ENCODE data around the gene APOC3. TPM values are rescaled to one million over a fixed set of nuclear protein-coding genes. Genes with fewer than 3 reads are reported as not detected.

The APOC3 gene
- polyA plus RNA-seq (ENCODE audit: insufficient read length), result 9.2 TPM
- long read RNA-seq, donor 1, partial matches to known transcripts, result 101 of 183 reads
- long read RNA-seq, donor 1, other reads (novel, unspliced or antisense), result 78 of 183 reads
- long read RNA-seq, donor 2, transcript APOC3-201 (4 exons, 550 nt), result major isoform, 16 of 223 reads
- long read RNA-seq, donor 2, partial matches to known transcripts, result 139 of 223 reads
- long read RNA-seq, donor 2, other reads (novel, unspliced or antisense), result 67 of 223 reads
- long read RNA-seq, donor 3, transcript APOC3-201 (4 exons, 550 nt), result major isoform, 8 of 212 reads
- long read RNA-seq, donor 3, partial matches to known transcripts, result 139 of 212 reads
- long read RNA-seq, donor 3, other reads (novel, unspliced or antisense), result 64 of 212 reads
- long read RNA-seq, donor 4, partial matches to known transcripts, result 0 of 4 reads
- long read RNA-seq, donor 4, other reads (novel, unspliced or antisense), result 0 of 4 reads
- long read RNA-seq, donor 5, transcript APOC3-201 (4 exons, 550 nt), result major isoform, 7 of 229 reads
- long read RNA-seq, donor 5, partial matches to known transcripts, result 215 of 229 reads
- long read RNA-seq, donor 5, other reads (novel, unspliced or antisense), result 6 of 229 reads
- long read RNA-seq, donor 6, transcript APOC3-201 (4 exons, 550 nt), result major isoform, 7 of 22 reads
- long read RNA-seq, donor 6, partial matches to known transcripts, result 14 of 22 reads
- long read RNA-seq, donor 6, other reads (novel, unspliced or antisense), result 0 of 22 reads
- long read RNA-seq, donor 7, transcript APOC3-201 (4 exons, 550 nt), result major isoform, 13 of 31 reads
- long read RNA-seq, donor 7, partial matches to known transcripts, result 16 of 31 reads
- long read RNA-seq, donor 7, other reads (novel, unspliced or antisense), result 0 of 31 reads
- long read RNA-seq, donor 8, partial matches to known transcripts, result 0 of 3 reads
- long read RNA-seq, donor 8, other reads (novel, unspliced or antisense), result 0 of 3 reads

DNA sequence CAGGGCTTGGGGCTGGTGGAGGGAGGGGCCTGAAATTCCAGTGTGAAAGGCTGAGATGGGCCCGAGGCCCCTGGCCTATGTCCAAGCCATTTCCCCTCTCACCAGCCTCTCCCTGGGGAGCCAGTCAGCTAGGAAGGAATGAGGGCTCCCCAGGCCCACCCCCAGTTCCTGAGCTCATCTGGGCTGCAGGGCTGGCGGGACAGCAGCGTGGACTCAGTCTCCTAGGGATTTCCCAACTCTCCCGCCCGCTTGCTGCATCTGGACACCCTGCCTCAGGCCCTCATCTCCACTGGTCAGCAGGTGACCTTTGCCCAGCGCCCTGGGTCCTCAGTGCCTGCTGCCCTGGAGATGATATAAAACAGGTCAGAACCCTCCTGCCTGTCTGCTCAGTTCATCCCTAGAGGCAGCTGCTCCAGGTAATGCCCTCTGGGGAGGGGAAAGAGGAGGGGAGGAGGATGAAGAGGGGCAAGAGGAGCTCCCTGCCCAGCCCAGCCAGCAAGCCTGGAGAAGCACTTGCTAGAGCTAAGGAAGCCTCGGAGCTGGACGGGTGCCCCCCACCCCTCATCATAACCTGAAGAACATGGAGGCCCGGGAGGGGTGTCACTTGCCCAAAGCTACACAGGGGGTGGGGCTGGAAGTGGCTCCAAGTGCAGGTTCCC lies at the start of gene APOC3:
Gene APOC3, plus strand, starts transcription at position 383 of the 659 bp plus-strand sequence. CDS start 676 bp downstream, outside the sequence.
- DNase-seq, result no peak

DNA sequence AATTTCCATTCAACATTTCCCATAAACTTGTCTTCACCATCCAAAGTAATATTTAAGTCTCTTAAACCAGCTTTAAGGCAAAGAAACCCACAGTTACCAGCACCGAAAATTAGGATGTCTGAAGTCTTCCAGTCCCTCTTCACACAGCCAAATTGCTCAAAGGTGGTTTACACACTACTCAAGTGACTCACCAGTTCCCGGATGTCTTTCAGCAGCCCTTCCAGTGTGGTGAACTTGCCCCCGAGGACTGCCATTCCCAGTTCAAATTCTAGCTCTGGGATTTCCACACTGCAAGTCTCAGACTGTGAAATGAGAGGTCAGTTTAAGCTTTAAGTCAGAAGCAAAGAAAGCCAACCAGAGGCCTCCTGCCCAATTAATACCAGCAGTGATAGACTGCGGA lies 47.0 kb upstream of the APOC3 start:
- DNase-seq, result no peak

DNA sequence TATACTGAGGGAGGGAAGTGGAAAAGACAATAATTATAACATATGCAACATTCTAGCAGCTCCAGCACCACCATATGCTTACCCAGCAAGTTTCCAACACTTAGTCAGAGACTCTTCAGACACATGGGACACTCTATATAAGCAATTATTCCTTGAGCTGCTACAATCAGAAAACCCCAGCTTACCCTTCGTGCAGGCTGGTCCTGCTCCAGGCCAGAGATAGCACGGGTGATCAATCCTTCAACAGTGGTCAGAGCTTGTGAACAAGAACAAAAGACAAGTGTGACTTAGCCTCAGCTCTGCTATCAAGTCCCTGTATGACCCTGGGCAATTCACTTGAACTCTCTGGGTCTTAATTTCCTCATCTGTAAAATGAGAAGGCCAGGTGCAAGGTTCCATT lies 43.4 kb upstream of the APOC3 start:
- no peak for DNase-seq

DNA sequence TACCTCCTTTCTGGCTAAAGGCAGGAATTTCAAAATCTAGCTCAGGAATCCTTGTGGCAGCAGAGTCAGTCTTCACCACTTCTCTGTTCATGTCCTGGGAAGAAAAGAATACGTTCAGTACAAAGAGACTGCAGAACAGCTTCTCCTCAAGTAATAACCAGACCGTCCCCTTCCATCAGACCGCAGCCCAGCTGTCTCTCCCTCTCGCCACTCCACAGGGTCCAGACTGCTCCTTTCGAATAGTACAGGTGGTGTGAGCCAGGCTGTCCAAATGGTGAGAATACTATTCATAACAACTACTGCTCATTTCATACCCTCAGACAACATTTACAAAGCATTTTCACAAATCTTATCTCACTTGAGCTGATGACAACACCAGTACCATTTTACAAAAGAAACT lies 42.7 kb upstream of the APOC3 start:
- DNase-seq, result no peak

DNA sequence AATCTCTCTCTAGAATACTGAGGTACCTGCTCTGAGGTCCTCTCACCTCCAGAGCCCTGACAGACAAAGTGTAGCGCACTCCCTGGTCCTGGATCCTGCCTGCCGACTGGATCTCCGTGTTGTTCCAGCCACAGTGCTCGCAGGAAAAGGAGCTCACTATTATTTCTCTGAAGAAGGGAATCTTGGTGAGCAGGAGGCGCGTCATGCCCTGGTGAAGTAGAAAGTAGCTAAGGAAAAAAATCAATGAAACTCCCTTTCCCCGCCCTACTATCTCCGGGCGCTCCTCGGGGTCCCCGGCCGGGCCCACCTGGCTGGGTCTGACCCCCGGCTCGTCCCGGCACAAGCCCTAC lies 42.3 kb upstream of the APOC3 start:
- no peak for DNase-seq

DNA sequence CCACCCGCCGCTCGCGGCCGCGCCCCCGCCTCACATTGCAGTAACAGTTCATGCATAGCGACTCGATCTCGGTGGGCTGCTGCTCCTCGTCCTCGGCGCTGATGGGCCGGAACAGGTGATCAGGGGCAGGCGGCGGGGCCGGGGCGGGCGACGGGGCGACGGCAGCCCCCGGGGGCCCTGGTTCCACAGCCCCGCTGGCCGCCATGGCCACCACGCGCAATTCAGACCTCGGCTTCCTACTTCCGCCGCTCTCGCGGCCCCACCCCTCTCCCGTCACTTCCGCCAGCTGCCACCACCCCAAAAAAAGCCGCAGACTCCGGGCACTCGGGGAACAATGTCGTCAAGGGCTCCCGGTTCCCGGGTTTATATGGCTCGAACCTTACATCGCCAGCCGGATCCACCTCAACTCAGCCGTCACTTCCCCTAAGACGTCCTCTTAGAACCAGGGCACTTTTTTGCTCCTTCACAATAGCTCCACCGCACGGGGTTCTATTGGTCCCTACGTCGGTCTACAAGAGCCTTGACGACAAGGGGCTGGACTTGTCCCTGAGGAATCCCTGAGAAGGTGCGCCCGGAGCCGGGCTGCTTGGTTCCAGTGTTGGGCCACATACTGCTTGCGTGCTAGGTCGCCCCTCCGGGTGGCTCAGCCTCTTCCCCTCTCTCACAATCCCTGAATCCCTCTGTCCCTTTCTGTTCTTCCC lies 41.8 kb upstream of the APOC3 start, which contains the start of gene ZPR1:
Gene ZPR1, minus strand, starts transcription at position 238 of the 701 bp plus-strand sequence. Its CDS starts 33 bp downstream, at position 205.
- DNase-seq, result peak; percentile 68

DNA sequence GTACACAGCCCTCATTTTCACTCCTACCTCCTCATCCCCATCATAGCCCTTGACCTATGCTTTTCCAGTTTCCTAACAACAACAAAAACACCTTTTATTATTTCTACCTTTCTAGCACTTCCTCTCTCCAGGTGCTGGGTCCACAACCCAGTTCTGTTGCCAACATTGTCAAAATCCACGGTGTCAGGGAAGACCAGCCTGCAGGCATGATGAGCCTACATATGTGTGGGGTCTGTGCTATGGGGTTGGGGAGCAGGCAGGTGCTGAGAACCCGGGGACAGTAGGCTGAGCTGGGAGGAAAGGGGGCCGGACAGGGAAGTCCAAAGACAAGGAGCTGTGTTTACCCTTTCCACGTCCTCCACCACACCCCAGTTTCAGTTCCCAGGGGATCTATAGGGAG lies 41.2 kb upstream of the APOC3 start:
- DNase-seq, result no peak

DNA sequence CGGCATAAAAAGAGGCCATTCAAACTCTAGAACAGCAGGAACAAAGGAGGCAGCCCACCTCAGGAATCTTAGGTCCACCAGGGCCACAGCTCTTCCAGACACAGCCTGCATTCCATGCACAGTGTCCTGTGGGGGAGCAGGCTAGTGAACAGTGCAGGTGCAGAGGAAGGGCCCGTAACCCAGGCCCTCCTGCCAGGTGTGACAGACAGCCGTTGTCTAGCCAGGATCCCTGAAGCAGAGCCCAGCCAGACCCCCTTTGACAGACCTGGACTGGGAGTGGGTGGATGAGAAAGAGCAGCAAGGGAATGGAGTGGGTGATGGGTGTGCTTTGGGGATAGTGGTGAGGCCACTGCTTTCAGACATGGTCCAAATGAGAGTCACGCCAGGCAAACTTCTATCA lies 40.7 kb upstream of the APOC3 start:
- no peak for DNase-seq

DNA sequence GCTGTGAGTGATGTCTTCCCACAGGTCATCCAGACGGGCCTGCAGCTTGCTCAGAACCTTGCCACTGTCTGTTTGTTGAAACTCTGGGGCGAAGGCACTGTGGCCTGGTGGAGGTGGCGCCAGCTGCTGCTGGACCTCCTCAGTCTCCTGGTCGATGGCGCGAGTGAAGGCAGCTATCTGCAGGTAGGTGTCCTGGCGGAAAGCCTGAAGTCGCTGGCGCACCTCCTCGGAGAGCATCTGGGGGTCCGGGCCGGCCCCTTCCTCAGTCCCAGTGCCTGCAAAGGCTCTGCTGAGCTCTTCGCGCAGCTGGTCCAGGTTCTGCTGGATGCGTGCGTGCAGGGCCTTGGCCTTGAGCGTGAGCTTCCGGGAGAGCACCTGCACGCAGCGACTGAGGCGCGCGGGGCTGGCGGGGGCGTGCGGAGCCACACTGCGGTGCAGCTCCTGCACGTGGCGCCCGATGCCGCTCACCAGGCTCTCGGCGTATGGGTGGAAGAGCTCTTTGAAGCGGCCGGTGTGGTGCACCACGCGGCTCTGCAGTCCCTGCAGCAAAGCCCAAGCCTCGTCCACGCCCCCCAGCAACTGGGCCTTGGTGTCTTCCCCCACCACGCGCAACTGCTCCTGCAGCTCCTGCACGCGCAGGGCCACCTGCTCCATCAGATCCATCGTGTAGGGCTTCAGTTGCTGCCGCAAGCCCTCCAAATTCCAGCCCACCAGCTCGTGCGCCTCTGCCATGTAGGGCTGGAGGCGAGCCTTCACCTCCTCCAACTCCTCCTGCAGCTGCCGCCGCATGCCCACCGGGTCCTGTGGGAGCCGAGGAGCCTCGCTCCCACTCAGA lies 39.3 kb upstream of the APOC3 start:
- DNase-seq, result no peak

DNA sequence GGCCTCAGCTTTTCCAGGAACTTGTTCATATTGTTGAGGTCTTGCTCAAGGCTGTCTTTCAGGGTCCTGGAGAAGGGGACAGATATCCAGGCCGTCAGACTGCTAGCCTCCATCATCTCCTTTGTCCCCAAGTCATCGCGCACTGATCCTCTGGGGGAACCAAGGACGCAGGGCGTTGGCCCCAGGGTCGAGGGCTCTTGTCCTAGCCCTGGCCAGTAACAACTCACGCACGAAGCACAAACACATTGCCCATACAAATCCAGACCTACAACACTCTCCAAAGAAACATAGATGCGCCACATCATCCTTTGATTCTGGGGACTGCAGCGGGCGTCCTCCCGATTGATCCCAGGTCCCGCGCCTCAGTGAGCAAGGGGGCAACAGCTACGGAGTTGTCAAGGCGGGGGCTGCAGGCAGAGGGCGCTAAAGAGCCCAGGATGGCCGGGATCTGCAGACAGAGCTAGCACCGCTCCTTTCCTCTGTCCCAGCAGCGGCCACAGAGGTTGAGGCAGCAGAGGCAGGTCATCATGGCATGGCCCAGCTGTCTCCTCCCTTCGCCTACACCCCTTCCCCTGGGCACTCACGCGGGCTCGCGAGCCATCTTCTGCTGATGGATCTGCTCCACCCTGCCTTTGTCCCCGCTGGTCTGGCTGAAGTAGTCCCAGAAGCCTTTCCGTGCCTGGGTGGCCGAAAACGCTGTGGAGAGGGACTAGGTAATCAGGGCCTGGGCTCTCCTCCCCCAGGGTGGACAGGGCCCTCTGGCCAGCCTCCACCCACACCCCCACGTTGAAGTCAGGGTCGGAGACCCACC lies 38.5 kb upstream of the APOC3 start:
- DNase-seq, result peak; percentile 69

DNA sequence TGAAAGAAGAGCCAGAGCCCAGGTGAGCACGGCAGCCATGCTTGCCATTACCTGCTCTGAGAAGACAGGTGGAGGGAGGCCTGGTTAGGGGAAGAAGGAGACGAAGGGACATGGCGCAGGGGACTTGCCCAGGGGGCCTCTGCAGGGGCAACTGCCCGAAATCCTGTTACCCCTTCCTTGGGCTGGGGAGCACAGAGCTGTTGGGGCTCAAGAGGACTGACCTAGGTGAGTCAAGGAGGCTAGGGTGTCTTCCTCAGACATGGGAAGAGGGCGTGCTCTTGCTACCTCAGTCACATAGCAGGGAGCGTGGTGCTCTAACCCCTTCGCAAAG lies 37.9 kb upstream of the APOC3 start, which contains the start of gene APOA5:
Gene APOA5, minus strand, starts transcription at position 67 of the 331 bp plus-strand sequence. Its CDS starts 19 bp downstream, at position 48.
- DNase-seq, result no peak

DNA sequence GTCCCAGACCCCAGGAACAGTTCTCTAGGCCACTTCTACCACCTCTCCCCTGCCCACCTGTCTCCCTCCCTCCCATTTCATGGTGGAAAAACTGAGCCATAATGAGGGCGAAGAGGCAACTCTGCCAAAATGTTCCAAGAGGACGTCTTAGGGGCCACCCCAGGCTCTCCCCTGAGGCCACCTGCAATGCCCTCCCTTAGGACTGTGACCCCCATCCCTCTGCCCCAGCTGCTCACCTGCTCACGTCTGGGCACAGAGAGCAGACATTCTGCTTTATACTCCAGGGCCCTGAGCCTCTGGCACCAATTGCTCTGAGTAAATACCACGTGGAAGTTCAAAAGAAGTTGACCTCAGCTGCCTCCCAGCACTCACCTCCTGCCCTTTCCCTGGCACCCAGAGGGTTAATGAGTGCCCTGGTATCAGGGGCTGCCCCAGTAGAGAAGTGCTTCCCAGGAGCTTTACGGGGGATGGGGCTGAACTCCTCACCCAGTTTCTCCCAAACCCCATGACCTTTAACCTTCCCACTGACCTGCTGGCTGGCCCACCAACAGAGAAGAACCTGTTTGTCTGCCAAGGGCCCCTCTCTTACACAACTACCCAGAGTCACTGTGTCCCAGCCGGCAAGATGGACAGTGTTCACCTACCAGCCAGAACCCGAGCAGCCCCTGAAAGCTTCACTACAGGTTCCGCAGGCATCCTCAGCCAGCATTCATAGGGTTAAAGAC lies 37.4 kb upstream of the APOC3 start:
- DNase-seq, result no peak

DNA sequence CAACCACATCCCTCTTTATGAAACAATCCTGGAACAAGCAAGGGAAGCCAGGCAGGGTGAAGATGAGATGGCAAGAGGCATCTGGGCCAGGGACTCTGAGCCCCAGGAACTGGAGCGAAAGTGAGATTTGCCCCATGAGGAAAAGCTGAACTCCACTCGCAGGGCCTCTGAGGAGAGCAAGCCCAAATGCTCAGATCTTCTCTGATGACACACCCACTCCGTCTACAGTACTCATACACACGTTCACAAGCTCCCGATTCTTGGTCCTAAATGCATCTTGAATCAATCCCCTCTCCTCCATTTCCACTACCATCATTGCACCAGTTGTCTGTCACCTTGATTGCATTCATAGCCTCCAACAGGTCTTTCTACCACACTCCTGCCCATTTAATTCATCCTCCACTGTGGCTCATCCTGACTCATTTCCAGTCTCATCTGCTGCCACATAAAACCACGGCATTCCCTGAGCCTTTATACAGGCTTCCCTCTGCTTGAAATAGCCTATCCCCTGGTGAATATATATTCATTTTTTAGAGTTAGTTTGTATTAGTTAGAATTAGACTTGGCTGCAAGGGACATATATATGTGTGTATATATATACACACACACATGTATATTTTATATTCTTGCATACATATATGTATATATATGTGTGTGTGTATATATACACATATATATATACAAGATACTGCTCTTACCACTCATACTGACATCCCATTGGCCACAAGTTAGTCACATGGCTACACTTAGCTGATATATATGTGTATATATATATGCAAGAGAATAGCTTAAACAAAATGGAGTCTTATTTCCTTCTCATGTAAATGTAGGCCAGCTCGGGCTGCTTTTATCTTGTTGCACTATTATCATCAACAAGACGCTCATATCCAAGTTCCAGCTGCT lies 36.6 kb upstream of the APOC3 start:
- no peak for DNase-seq

DNA sequence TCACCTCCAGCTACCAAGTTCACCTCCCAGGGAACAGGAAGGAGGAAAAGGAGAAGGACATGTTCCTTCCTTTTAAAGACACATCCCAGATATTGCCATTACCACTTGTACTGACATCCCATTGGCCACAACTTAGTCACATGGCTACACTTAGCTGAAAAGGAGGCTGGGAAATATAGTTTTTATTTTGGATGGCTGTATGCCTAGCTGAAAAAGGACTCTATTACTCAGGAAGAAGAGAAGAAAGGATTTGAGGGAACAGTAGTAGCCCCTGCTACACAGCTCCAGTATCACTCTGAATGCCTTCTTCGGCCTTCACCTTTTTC lies 36.0 kb upstream of the APOC3 start:
- no peak for DNase-seq

DNA sequence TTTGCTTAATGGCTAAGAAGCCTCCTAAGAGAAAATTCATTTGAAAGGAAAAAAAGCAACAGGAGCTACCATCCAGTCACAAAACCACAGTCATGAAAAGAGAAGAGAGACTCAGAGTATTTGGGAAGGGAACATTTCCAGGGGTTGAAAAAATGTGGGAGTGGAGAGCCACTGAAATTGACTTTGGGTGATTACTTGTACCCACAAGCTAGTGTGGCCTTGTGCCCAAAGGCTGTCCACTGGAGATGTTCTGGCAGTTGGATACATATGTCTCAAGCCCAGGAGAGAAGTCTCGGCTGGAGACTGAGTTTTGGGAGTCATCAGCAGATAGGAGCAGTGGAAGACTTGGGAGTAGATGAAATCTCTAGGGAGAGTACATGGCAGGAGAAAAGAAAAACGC lies 34.9 kb upstream of the APOC3 start:
- no peak for DNase-seq

DNA sequence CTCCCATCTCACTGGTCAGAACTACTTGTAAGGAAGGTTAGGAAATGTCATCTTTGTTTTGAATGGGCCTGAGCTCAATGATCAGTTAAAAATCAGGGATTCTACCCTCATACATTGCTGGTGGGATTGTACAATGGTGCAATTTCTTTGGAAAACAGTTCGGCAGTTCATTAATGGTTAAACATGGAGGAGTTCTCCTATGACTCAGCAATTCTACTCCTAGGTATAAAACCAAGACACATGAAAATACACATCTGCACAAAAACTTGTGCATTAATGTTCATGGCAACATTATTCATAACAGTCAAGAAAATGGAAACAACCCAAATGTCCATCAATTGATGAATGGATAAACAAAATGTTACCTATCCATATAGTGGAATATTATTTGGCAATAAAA lies 33.2 kb upstream of the APOC3 start:
- DNase-seq, result no peak

DNA sequence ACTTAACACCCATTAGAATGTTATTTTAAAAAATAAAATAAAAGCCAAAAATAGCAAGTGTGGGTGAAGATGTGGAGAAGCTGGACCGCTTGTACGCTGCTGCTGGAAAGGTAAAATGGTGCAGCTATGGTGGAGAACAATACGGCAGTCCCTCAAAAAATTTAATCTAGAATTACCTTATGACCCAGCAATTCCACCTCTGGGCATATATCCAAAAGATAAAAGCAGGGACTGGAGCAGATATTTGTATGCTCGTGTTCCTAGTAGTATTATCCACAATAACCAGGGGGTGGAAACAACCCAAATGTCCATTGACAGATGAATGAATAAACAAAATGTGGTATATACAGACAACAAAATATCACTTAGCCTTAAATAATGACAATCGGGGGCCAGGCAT lies 31.9 kb upstream of the APOC3 start:
- DNase-seq, result no peak

DNA sequence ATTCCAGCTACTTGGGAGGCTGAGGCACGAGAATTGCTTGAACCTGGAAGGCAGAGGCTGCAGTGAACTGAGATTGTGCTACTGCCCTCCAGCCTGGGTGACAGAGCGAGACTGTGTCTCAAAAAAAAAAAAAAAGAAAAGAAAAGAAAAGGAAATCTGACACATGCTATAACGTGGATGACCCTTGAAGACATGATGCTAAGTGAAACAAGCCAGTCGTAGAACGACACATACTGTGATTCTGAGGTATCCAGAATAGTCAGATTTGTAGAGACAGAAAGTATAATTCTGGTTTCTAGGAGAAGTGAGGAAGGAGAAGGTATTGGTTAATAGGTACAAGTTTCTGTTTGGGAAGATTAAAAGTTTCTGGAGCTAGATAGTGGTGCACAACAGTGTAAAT lies 31.3 kb upstream of the APOC3 start:
- no peak for DNase-seq
